OCI-LY3 (cell line): ENCODE results near the gene STX10.

ENCODE experiments used
- EZH2phosphoT487 ChIP-seq: fragments of 200-600 bp; shearing (Covaris generic); IDR thresholded peaks from 2 replicates; pipeline ENCODE4 v1.6.1; 2018; ENCODE audit warnings: antibody characterized with exemption, mixed run types, low read depth
- TF ChIP-seq, protein P1 (sequence below): fragments of 200-600, 300-600 bp; sonication (generic); IDR thresholded peaks from 2 replicates; pipeline ENCODE4 v1.5.1; 2014; ENCODE audit warnings: antibody characterized with exemption, low read length, low read depth

- TF ChIP-seq, protein P1, sequence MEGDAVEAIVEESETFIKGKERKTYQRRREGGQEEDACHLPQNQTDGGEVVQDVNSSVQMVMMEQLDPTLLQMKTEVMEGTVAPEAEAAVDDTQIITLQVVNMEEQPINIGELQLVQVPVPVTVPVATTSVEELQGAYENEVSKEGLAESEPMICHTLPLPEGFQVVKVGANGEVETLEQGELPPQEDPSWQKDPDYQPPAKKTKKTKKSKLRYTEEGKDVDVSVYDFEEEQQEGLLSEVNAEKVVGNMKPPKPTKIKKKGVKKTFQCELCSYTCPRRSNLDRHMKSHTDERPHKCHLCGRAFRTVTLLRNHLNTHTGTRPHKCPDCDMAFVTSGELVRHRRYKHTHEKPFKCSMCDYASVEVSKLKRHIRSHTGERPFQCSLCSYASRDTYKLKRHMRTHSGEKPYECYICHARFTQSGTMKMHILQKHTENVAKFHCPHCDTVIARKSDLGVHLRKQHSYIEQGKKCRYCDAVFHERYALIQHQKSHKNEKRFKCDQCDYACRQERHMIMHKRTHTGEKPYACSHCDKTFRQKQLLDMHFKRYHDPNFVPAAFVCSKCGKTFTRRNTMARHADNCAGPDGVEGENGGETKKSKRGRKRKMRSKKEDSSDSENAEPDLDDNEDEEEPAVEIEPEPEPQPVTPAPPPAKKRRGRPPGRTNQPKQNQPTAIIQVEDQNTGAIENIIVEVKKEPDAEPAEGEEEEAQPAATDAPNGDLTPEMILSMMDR, result no peak
- TF ChIP-seq EZH2phosphoT487, result no peak
These were observed 37.6 kb downstream of the STX10 start for GRCh38 chr19:13112555-13112954.
